GM10847 (cell line): ENCODE measurements around the gene SOAT2.

Experiments used
- POLR2A ChIP-seq: IDR thresholded peaks from 2 replicates; pipeline ENCODE4 v1.6.1; 2011; ENCODE audit not compliant: insufficient read length; ENCODE audit errors: extremely low read depth

The SOAT2 gene

DNA sequence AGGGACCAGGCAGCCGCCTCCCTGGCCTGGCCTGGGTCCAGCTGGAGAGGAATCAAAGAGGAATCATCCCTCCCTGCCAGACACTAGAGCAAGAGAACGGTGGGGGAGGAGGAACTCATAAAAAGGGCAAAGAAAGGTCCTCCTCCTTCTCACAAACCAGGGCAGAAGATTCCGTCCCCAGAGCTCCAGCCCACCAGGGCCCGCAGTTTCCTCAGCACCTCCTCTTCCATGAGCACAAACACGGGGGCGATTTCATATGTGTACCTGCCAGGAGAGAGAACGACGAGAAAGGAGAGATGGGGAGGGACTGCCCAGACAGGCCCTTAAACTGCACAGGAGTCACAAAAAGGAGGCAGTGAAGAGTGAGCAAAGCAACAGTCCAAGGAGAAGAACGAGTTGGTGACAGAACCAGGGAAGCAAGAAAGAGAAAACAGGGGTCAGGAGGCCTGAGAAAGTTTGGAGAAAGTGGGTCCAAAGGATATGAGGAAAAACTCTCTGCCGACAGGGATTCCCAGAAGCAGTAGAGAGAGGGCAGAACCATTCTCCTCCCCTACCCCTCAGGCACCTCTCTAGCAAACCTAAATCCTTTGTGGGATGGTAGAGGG is 68.5 kb downstream of the SOAT2 start:
- TF ChIP-seq POLR2A = no peak

DNA sequence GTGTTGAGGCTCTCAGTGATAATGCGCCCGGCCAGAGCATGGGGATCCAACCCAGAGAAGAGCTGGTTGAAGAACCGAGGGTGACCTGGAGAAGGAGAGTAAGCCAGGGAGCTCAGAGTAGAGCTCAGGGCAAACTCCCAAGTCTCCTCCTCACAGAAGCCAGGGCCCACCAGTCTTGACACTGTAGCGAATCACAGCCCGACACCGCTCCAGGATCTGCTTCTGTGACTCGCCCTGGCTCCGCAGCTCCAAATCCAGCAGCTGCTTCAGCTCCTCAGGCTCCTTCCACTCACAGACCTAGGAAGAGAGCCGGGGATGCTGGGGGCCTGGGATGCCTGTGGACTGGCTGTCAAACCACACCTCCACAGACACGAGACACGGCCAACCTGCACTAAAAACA is 69.1 kb downstream of the SOAT2 start:
- TF ChIP-seq POLR2A = no peak

GRCh38 chr12:53173085-53173715 is 69.9 kb downstream of the SOAT2 start:
- no peak for TF ChIP-seq POLR2A
